Gastrocnemius medialis (tissue), 4 donors: Measurements from ENCODE around the gene PIAS4. TPM values are rescaled to one million over a fixed set of nuclear protein-coding genes. Genes with fewer than 3 reads are reported as not detected.

Experiments used
- ATAC-seq, 2 donors: fragments of 150-250 bp; one replicate each; pipeline ENCODE4 v1.9.1; 2016
- DNase-seq, 2 donors: peaks; one replicate each; pipeline ENCODE4 v3.0.0-alpha.2; 2019
- H3K27ac ChIP-seq, 4 donors: fragments of 200-600 bp; sonication (generic); 1 replicate in 1 of 4; 2 replicates in 3 of 4; pipeline ENCODE4 v1.5.1; 2016 to 2018; ENCODE audit warnings: mild to moderate bottlenecking in 2 of 4, moderate library complexity in 1 of 4
- H3K27me3 ChIP-seq, 3 donors: fragments of 200-600 bp; sonication (generic) in 2 of 3; 1 replicate in 1 of 3; 2 replicates in 2 of 3; pipeline versions ENCODE4 v1.5.1 to v1.6.0; 2016 to 2019; ENCODE audit warnings: mild to moderate bottlenecking in 1 of 3, moderate library complexity in 1 of 3
- H3K36me3 ChIP-seq, 2 donors: fragments of 200-600 bp; sonication (generic) in 1 of 2; one replicate each; pipeline ENCODE4 v1.5.1; 2017 to 2018
- H3K4me1 ChIP-seq, 2 donors: fragments of 200-600 bp; sonication (generic) in 1 of 2; one replicate each; pipeline ENCODE4 v1.5.1; 2016 to 2017; ENCODE audit warnings: mild to moderate bottlenecking in 2 of 2
- H3K4me3 ChIP-seq, 4 donors: fragments of 200-600 bp; sonication (generic) in 3 of 4; 1 replicate in 1 of 4; 2 replicates in 3 of 4; pipeline ENCODE4 v1.5.1; 2016 to 2019; ENCODE audit warnings: mild to moderate bottlenecking in 2 of 4
- H3K9me3 ChIP-seq, 3 donors: fragments of 200-600 bp; sonication (generic) in 2 of 3; 1 replicate in 1 of 3; 2 replicates in 2 of 3; pipeline ENCODE4 v1.5.1; 2016 to 2019
- POLR2A ChIP-seq, 2 donors: fragments of 450-650 bp; IDR thresholded peaks; one replicate each; pipeline ENCODE4 v1.6.1; 2017; ENCODE audit warnings: antibody characterized with exemption in 2 of 2, mild to moderate bottlenecking in 2 of 2, moderate library complexity in 2 of 2
- in situ Hi-C, 4 donors: fragments of 200-750 bp; cut with MboI; loops; one replicate each; pipeline versions ENCODE4 v1.15.0 to v1.8.0; 2017; ENCODE audit warnings: low sequenced_read_pairs in 4 of 4
- intact Hi-C: fragments of 100-400 bp; cut with DNase I; formaldehyde crosslinking; loops from one replicate; pipeline ENCODE4 v1.15.1; 2023; ENCODE audit warnings: low total_unique reads
- total RNA-seq, 4 donors: library from RNA; depleted of rRNA; stranded (reverse); fragments of >200 nt; gene quantifications; one replicate each; pipeline versions ENCODE4 v1.1.0 to v1.2.3, GENCODE V29; 2016
- TF ChIP-seq, protein P1 (sequence below), 5 experiments: fragments of 450-650 bp in 3 of 5; fragments of 200-600 bp in 2 of 5; sonication (generic) in 2 of 5; IDR thresholded peaks in 4 of 5; conservative IDR thresholded peaks in 1 of 5; 1 replicate in 4 of 5; 2 replicates in 1 of 5; pipeline ENCODE4 v1.5.1; 2016 to 2019; ENCODE audit warnings: antibody characterized with exemption in 5 of 5, mild to moderate bottlenecking in 3 of 5, moderate library complexity in 3 of 5

Gene PIAS4
- total RNA-seq, 4 donors from 2014 or later = 15.5 to 20.0 (median 17.5) TPM

DNA sequence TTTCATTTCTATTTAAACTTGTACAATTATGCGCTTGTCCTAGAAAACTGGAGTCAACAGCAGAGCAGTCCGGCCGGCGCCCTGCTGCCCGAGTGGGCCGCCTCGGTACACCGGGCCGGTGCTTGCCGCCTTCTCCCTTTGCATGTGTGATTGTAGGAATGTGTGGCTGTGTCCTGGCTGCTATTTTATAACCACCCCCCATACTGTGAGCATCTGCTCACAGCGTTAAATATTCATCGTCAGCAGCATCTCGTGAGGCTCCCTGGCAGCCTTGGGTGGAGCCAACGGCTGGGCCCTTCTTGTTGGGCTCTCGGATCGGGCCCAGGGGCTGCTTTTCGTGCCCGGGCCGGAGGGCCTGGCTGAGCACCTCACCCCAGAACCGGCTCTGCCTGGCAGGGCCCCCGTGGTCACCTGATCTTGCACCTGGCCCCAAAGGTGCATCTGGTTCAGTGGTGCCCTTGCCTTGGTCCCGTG, 10.6 kb downstream of the PIAS4 start:
- intact Hi-C loops = no loop called here
- ATAC-seq = no peak
- H3K36me3 ChIP-seq = peaks cover 0 to 10% of the 10 kb centered on the region in 2 donors
- TF ChIP-seq POLR2A (IDR thresholded peaks at IDR 0.05) = no peak
- TF ChIP-seq, protein P1, sequence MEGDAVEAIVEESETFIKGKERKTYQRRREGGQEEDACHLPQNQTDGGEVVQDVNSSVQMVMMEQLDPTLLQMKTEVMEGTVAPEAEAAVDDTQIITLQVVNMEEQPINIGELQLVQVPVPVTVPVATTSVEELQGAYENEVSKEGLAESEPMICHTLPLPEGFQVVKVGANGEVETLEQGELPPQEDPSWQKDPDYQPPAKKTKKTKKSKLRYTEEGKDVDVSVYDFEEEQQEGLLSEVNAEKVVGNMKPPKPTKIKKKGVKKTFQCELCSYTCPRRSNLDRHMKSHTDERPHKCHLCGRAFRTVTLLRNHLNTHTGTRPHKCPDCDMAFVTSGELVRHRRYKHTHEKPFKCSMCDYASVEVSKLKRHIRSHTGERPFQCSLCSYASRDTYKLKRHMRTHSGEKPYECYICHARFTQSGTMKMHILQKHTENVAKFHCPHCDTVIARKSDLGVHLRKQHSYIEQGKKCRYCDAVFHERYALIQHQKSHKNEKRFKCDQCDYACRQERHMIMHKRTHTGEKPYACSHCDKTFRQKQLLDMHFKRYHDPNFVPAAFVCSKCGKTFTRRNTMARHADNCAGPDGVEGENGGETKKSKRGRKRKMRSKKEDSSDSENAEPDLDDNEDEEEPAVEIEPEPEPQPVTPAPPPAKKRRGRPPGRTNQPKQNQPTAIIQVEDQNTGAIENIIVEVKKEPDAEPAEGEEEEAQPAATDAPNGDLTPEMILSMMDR (IDR thresholded peaks at IDR 0.05 in 4 of 5, conservative IDR thresholded peaks at IDR 0.05 in 1 of 5) = no peak
- in situ Hi-C loops = loop anchor here in 1 of 4 donors (25.0 kb wide), 1 partner anchor 119 kb away; no protein-coding TSS in a partner anchor
- H3K27me3 ChIP-seq = no peaks in the 10 kb centered on the region
- H3K4me3 ChIP-seq = no peak overlapping the region
- H3K4me1 ChIP-seq = peaks cover 37 to 38% of the 10 kb centered on the region in 2 donors
- H3K9me3 ChIP-seq = no peaks in the 10 kb centered on the region
- DNase-seq = no peak
- H3K27ac ChIP-seq = no peak overlapping the region

DNA sequence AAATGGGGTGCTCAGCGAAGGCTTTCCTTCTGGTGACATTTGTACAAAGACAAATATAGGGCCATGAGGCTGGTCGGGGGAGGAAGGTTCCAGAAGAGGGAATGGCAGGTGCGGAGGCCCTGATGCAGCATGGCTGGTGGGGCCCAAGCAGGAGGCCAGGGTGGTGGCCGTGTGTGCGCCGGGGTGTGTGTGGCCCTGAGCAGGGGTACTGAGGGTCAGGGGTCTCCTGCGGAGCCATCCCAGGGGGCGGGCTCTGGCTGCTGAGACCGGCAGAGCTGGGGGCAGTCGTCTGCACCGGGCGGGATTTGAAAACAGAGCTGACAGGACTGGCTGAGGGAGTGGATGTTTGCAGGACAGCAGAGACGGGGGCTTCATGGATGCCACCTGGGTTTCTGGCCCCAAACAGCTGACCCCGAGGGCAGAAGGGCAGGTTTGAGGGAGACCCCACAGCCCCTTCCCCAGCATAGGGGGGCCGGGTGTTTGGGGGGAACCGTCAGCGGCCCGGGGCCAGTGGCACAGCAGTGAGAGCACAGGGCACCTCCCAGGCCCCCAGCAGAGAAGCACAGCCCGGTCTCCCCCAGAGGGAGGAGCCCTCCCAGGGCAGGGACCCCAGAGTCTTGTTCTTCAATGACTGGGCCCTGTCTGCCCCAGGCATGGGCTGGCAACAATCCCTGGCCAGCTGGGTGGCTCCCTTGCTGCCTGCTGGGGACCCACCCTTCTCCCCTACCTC, 11.4 kb downstream of the PIAS4 start:
- ATAC-seq = no peak
- peak overlapping the region in 1 of 4 donors; percentile 65 for H3K27ac ChIP-seq
- no peak overlapping the region for H3K4me3 ChIP-seq
- no peaks in the 10 kb centered on the region for H3K9me3 ChIP-seq
- TF ChIP-seq, protein P1 (IDR thresholded peaks at IDR 0.05 in 4 of 5, conservative IDR thresholded peaks at IDR 0.05 in 1 of 5) = no peak
- TF ChIP-seq POLR2A (IDR thresholded peaks at IDR 0.05) = no peak
- DNase-seq = no peak
- in situ Hi-C loops = loop anchor here in 1 of 4 donors (25.0 kb wide), 1 partner anchor 118 kb away; no protein-coding TSS in a partner anchor
- H3K27me3 ChIP-seq = no peaks in the 10 kb centered on the region
- intact Hi-C loops = no loop called here
- H3K36me3 ChIP-seq = peaks cover 0 to 3% of the 10 kb centered on the region in 2 donors
- peaks cover 31 to 32% of the 10 kb centered on the region in 2 donors for H3K4me1 ChIP-seq

DNA sequence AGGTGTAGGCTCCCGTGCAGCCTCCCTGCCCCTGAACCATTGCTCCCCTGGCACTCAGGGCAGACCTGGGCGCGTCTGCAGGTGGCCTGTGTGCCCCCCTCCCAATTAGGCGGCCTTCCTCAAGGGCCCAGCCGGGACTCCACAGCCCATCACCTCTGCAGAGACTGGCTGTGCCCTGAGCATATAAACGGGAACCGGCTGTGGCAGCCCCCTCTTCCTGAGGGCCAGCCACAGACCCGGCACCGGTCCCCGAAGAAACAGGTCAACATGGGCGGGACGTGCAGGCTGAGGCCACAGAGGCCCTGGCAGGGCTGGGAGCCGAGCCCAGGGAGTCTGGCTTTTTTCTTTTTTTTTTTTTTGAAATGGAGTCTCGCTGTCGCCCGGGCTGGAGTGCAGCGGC, 12.0 kb downstream of the PIAS4 start:
- Histone ChIP-seq H3K27me3 (no peaks in the 10 kb centered on the region), H3K4me1 (peaks cover 25% of the 10 kb centered on the region in 2 donors), H3K36me3 (no peaks in the 10 kb centered on the region), H3K27ac (peak overlapping the region in 1 of 4 donors; percentile 65), H3K4me3 (no peak overlapping the region), H3K9me3 (no peaks in the 10 kb centered on the region)
- in situ Hi-C loops = loop anchor here in 1 of 4 donors (25.0 kb wide), 1 partner anchor 118 kb away; no protein-coding TSS in a partner anchor
- TF ChIP-seq, protein P1 (IDR thresholded peaks at IDR 0.05 in 4 of 5, conservative IDR thresholded peaks at IDR 0.05 in 1 of 5) = no peak
- no peak for TF ChIP-seq POLR2A (IDR thresholded peaks at IDR 0.05)
- intact Hi-C loops = no loop called here
- DNase-seq (no peak), ATAC-seq (no peak)

DNA sequence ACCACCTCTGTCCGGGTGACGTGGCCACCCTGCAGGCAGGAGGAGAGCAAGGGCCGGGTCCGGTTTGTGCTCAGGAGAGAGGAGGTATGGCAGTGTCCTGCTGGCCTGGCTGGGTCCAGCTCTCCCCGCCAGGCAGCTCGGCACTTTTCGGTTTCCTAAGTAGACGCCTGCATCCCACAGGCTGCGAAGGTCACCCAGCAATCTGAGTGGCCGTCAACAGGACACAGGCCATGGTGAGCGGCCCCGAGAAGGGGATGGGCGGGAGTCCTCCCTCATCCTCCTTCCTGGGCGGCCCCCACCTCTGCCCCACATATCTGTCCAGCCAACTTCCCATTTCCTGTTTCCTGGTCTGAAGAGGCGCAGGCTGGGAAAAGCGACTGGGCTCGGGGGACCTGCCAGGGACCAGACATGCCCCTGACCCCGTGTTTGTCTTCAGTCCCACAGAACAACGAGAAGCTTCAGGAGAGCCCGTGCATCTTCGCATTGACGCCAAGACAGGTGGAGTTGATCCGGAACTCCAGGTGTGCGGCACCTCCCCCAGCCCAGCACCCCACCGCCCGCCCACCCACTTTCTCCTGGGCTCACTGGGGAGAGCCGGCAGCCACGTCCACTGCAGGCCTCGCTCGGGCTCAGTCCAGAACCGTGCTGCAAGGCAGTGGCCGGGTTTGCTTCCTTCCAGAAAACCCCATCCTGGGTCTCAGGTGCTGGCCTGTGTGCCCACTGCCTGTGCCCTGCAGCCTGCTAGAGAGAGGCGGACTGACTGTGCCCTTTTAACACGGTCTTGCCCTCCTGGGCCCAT, 16.3 kb downstream of the PIAS4 start:
- H3K27me3 ChIP-seq = no peaks in the 10 kb centered on the region
- in situ Hi-C loops (loop anchor here in 1 of 4 donors (25.0 kb wide), 1 partner anchor 114 kb away; no protein-coding TSS in a partner anchor), intact Hi-C loops (no loop called here)
- no peak for TF ChIP-seq POLR2A (IDR thresholded peaks at IDR 0.05)
- H3K4me1 ChIP-seq = peaks cover 5 to 7% of the 10 kb centered on the region in 2 donors
- H3K27ac ChIP-seq = peak overlapping the region in 3 of 4 donors; percentile 33 to 45 (median 41)
- H3K4me3 ChIP-seq = peak overlapping the region in 2 of 4 donors; percentile 4 to 13
- H3K9me3 ChIP-seq = no peaks in the 10 kb centered on the region
- DNase-seq (no peak), ATAC-seq (peak in 1 of 2 donors; percentile 28)
- peaks cover 0 to 11% of the 10 kb centered on the region in 2 donors for H3K36me3 ChIP-seq
